Suppressor macrophage treated with lipopolysaccharide for 4 hours (primary cell): Measurements from ENCODE around the gene BAG1.

ENCODE experiments used
- DNase-seq: peaks from one replicate; pipeline ENCODE4 v3.0.0-alpha.2; 2020

Gene BAG1

DNA sequence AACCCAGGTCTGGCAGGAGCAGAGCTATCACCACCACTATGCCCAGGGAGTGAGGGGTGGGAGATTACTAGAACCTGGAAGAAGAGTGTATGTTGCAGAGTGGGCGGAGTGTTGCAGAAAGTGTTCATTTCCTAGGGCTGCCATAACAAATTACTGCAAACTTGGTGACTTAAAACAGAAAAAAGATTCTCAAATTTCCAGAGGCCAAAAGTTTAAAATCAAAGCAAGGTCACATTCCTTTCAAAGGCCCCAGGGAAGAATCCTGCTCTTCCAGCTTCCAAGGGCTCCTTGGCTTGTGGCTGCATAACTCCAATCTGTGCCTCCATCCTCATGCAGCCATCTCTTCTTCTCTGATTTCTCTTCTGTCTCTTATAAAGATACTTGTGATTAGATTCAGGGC, 55.1 kb downstream of the BAG1 start:
- DNase-seq = no peak

DNA sequence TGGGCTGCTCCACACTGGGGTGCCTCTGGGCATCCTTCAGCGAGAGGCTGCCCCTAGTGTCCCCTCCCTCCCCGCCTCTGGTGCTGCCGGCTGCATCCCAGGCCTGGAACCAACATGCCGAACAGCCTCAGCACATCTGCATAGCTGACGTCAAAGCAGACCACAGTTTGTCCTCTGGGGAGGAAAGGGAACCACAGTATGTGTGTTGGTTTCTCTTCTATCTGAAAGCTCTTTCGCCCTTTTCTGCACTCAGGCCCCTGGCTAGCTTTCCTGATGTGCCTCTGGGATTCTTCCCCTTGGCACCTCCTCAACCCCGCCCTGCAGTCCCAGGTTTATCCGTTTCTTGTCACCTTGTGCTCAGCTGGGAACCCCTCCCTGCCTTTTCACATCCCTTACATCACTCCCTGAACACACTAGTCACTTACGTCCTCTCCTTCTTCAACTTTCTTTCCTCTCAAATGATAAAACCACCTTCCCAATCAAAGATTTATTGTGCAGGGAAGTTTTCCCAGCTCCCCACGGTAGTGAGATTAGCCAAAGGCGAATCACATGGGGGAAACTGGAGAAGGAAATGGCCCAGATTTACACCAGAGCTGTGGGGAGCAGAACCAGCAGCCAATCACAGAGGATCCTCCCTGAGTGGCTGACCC, 61.8 kb downstream of the BAG1 start:
- peak; percentile 57 for DNase-seq
